IPS DF 6.9 (cell line): ENCODE data around the gene EVL.

Source experiments
- DNase-seq: peaks from one replicate; pipeline ENCODE4 v3.0.0-alpha.2; 2013; ENCODE audit warnings: low read depth, low spot score
- H3K27ac ChIP-seq: one replicate; pipeline ENCODE4 v1.5.1; 2013; ENCODE audit warnings: low read length, control low read depth
- H3K27me3 ChIP-seq: 2 replicates; pipeline ENCODE4 v1.6.1; 2013; ENCODE audit warnings: mild to moderate bottlenecking, low read length; ENCODE audit not compliant: control insufficient read depth, insufficient read depth
- H3K36me3 ChIP-seq: 2 replicates; pipeline ENCODE4 v1.6.1; 2013; ENCODE audit warnings: low read length; ENCODE audit not compliant: control insufficient read depth, insufficient read depth
- H3K4me1 ChIP-seq: 2 replicates; pipeline ENCODE4 v1.6.1; 2013; ENCODE audit warnings: low read length; ENCODE audit not compliant: control insufficient read depth, insufficient read depth
- H3K4me3 ChIP-seq: 2 replicates; pipeline ENCODE4 v1.5.1; 2013; ENCODE audit warnings: mild to moderate bottlenecking, low read length
- H3K9me3 ChIP-seq: 2 replicates; pipeline ENCODE4 v1.6.1; 2013; ENCODE audit warnings: low read length, inconsistent platforms; ENCODE audit not compliant: control insufficient read depth, insufficient read depth
- WGBS: extraction: QIAGEN DNeasy Blood & Tissue Kit; methylation state at CpG from one replicate; pipeline ENCODE4 v1.1.7; 2013; ENCODE audit warnings: mixed read lengths, missing lambda C conversion rate; ENCODE audit not compliant: insufficient read length, insufficient coverage; 5-methylcytosine and 5-hydroxymethylcytosine counted together

EVL gene

DNA sequence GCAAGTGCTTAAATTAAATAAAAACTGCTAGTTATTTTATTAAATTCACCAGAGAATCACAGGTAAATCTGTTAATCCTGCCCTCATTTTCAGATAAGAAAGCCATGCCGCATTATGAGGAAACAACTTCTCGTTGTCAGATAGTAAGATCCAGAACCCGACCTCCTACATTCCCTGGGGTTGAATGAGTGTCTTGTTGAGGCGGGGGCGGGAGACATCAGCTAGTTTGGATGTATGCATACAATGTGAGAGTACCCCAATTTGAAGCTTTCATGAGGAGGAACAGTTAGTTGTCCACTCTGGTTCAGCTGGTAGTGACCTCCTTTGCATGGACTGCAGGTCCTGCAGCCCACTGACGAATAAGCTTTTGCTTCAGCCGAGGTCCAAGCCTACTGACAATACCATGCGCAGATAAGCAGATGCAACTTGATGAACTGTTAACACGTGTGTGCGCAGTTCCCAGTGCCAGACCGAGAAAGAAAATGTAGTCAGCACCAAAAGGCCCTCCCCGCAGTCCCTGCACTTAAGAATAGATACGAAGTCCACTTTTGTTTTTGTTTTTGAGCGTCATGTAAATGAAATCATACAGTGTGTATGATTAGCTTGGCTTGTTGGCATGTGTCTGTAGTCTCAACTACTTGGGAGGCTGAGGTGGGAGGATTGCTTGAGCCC lies 34.9 kb downstream of the EVL start:
- DNase-seq: no peak
- Histone ChIP-seq H3K27ac (no peak overlapping the region), H3K4me3 (no peak overlapping the region), H3K4me1 (no peaks in the 10 kb centered on the region), H3K27me3 (no peaks in the 10 kb centered on the region), H3K9me3 (no peaks in the 10 kb centered on the region), H3K36me3 (no peaks in the 10 kb centered on the region)
- no CpG with 5 or more reads among the region's 14 CpGs for WGBS

DNA sequence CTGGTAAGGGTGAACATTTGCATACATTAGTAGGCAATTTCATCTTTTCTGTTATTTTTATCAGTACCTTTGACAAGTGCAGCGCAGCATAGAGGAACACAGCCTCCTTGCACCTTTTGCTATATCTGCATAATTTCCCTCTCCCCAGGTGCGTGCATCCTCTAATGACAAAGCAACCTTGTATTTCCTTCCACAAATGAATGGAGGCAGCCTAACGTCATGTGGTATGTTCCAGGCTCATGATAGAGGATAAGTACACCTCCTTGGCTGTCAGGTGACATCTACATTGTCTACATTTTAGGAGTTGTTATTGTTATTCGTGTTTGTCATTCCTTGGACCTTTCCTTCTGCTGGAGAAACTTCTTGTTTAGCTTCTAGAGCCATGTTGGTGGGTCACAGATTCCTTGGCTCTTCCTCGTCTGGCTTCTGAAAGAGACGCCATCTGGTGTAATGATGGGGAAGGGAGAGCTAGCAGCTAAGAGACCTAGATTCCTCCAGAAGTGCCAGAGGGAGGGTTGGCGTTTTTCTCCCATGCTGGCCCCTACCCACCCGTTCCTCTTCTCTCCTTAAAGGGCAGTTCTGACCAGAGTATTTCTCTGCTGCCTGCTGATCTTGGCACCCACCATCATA lies 37.0 kb downstream of the EVL start:
- Histone ChIP-seq H3K4me3 (no peak overlapping the region), H3K9me3 (no peaks in the 10 kb centered on the region), H3K4me1 (no peaks in the 10 kb centered on the region), H3K36me3 (no peaks in the 10 kb centered on the region), H3K27me3 (no peaks in the 10 kb centered on the region), H3K27ac (no peak overlapping the region)
- no CpG with 5 or more reads among the region's 8 CpGs for WGBS
- DNase-seq: no peak

- no peak overlapping the region for H3K27ac ChIP-seq
- H3K4me3 ChIP-seq: no peak overlapping the region
- H3K4me1 ChIP-seq: no peaks in the 10 kb centered on the region
- no CpG with 5 or more reads among the region's 10 CpGs for WGBS
- DNase-seq: no peak
- no peaks in the 10 kb centered on the region for H3K36me3 ChIP-seq
- no peaks in the 10 kb centered on the region for H3K27me3 ChIP-seq
- no peaks in the 10 kb centered on the region for H3K9me3 ChIP-seq
Measured at GRCh38 chr14:100103250-100104005, 38.2 kb downstream of the EVL start.

DNA sequence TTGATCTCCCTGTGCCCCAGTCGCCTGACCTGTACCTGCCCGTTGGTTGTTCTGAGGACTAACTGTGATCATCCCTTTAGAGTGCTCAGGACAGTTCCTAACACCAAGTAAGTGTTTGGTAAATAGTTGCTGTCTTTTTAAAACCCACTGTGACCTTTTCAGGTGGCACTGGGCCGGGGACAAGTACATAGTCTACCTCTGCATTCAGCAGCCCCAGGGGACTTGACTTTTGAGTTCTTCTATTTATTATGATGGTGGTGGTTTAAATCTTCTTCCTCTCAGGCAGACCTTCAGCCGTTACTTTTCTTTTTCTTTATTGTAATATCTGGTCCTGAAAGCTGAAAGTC lies 38.8 kb downstream of the EVL start:
- H3K27ac ChIP-seq: no peak overlapping the region
- WGBS: no CpG with 5 or more reads among the region's 4 CpGs

DNA sequence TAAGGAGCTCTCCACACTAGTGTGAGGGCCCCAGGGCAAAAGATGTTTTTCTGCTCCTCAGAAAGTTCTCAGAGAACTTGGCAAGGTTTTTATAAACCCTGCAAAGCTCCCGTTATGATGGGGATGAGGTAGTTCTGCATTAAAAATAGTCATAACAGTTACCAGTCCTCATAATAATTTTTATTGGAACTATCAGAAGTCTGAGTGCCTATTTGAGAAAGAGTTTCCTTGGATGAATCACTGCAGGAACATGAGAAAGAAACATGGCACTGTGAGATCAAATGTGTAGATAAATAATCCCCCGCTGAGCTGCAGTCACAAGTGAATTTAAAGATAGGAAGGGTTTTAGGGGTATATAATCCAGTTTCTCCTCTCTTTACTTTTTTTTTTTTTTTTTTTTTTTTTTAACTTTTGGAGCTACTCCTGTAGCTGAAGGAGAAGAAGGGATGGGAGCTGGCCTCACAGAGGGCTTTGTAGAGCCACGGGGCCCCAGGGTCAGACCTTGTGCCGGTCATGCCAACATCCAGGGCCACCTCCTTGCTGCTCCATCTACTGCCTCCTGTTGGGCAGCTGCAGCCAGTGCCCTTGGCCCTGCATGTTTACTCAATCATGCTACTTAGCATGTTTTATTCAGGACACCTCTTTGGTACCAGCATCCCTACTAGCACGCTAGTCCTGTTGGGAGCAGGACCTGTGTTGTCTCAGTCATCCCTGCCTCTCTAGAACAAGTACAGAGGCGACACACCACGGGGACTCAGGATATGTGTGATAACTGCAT lies 39.5 kb downstream of the EVL start:
- Histone ChIP-seq H3K4me1 (no peaks in the 10 kb centered on the region), H3K9me3 (no peaks in the 10 kb centered on the region), H3K27me3 (no peaks in the 10 kb centered on the region), H3K36me3 (no peaks in the 10 kb centered on the region), H3K27ac (no peak overlapping the region), H3K4me3 (no peak overlapping the region)
- WGBS: no CpG with 5 or more reads among the region's 7 CpGs
- no peak for DNase-seq

More for the DNA sequence above, 38.8 kb downstream of the EVL start:
- H3K9me3 ChIP-seq: no peaks in the 10 kb centered on the region
- DNase-seq: no peak
- no peaks in the 10 kb centered on the region for H3K27me3 ChIP-seq
- no peaks in the 10 kb centered on the region for H3K36me3 ChIP-seq
- H3K4me3 ChIP-seq: no peak overlapping the region
- H3K4me1 ChIP-seq: no peaks in the 10 kb centered on the region

- H3K4me3 ChIP-seq: no peak overlapping the region
- H3K36me3 ChIP-seq: no peaks in the 10 kb centered on the region
- no CpG with 5 or more reads among the region's 16 CpGs for WGBS
- no peak overlapping the region for H3K27ac ChIP-seq
- no peaks in the 10 kb centered on the region for H3K4me1 ChIP-seq
- no peak for DNase-seq
- H3K27me3 ChIP-seq: no peaks in the 10 kb centered on the region
- H3K9me3 ChIP-seq: no peaks in the 10 kb centered on the region
Measured at GRCh38 chr14:100105357-100106169, 40.3 kb downstream of the EVL start.

DNA sequence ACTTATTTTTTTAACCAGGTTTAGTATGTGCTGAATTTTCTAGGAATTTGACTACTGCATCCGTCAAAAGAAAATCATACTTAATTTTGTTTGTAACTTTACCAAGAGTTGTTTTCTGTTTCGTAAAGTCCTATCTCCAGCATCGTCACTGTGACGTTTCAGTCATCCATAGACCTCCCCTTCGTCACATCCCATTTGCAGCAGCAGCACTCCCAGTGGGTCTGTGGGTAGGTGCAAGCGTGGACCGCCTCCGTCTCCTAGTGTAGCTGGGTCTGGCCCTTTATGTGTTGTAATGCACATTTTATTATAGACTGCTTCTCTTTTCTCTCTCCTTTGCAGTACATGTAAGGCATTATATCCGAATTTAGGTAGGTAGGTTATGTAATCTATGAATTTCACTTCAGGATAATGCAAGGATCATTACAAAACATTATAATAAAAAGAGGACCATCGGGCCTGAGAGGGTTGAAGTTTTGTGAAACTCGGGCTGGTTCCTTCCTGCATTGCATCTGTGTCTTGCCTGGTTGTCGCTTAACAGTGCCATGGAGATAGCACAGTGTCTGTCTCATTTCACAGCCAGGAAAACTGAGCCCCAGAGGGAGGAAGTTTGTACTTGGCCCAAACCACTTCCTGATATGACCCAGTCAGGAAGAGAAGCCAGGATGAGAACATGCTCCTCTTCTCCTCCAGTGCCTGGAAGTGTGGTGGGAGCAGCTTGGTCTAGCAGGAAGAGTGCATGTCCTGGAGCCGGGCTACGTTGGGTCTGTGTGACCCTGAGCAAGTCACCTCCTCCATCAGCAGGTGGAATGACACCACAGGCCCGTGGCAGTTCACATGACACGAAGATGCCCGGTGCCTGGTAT lies 41.3 kb downstream of the EVL start:
- Histone ChIP-seq H3K4me1 (no peaks in the 10 kb centered on the region), H3K9me3 (no peaks in the 10 kb centered on the region), H3K27ac (no peak overlapping the region), H3K27me3 (no peaks in the 10 kb centered on the region), H3K4me3 (no peak overlapping the region), H3K36me3 (no peaks in the 10 kb centered on the region)
- WGBS: no CpG with 5 or more reads among the region's 17 CpGs
- DNase-seq: no peak

GRCh38 chr14:100107236-100107635 lies 42.0 kb downstream of the EVL start:
- H3K36me3 ChIP-seq: no peaks in the 10 kb centered on the region
- H3K27me3 ChIP-seq: no peaks in the 10 kb centered on the region
- H3K4me3 ChIP-seq: no peak overlapping the region
- H3K27ac ChIP-seq: no peak overlapping the region
- no peak for DNase-seq
- no peaks in the 10 kb centered on the region for H3K9me3 ChIP-seq
- no CpG with 5 or more reads among the region's 5 CpGs for WGBS
- H3K4me1 ChIP-seq: no peaks in the 10 kb centered on the region

- H3K4me3 ChIP-seq: no peak overlapping the region
- H3K27ac ChIP-seq: no peak overlapping the region
- H3K4me1 ChIP-seq: no peaks in the 10 kb centered on the region
- no peaks in the 10 kb centered on the region for H3K9me3 ChIP-seq
- H3K27me3 ChIP-seq: no peaks in the 10 kb centered on the region
- H3K36me3 ChIP-seq: no peaks in the 10 kb centered on the region
- DNase-seq: peak; percentile 74
- WGBS: no CpG with 5 or more reads among the region's 13 CpGs
Measured at GRCh38 chr14:100108042-100108825, 43.0 kb downstream of the EVL start.
